Activated T-cell treated with anti-CD3 and anti-CD28 coated beads for 48 hours (primary cell): Measurements from ENCODE around the gene MRPL27.

Experiments used
- DNase-seq: peaks from one replicate; pipeline ENCODE4 v3.0.0-alpha.2; 2020; ENCODE audit warnings: low read depth

Gene MRPL27

GRCh38 chr17:50360486-50361115 lies 12.4 kb downstream of the MRPL27 start:
- DNase-seq, result no peak

GRCh38 chr17:50359998-50360461 lies 13.0 kb downstream of the MRPL27 start:
- DNase-seq, result no peak

GRCh38 chr17:50359005-50359699 lies 13.8 kb downstream of the MRPL27 start:
- no peak for DNase-seq

GRCh38 chr17:50358177-50358576 lies 14.8 kb downstream of the MRPL27 start:
- DNase-seq, result no peak

GRCh38 chr17:50356892-50357510 lies 16.0 kb downstream of the MRPL27 start:
- DNase-seq, result no peak

- no peak for DNase-seq
Measured at GRCh38 chr17:50356418-50356817, 16.6 kb downstream of the MRPL27 start.

GRCh38 chr17:50355701-50356341 lies 17.2 kb downstream of the MRPL27 start:
- no peak for DNase-seq

- DNase-seq, result no peak
Measured at GRCh38 chr17:50355336-50355700, 17.7 kb downstream of the MRPL27 start.

- DNase-seq, result no peak
Measured at GRCh38 chr17:50354776-50355175, 18.2 kb downstream of the MRPL27 start.

- DNase-seq, result no peak
Measured at GRCh38 chr17:50354198-50354597, 18.8 kb downstream of the MRPL27 start.

GRCh38 chr17:50353600-50354195 lies 19.3 kb downstream of the MRPL27 start:
- DNase-seq, result no peak

- DNase-seq, result no peak
Measured at GRCh38 chr17:50352693-50353599, 20.0 kb downstream of the MRPL27 start.

- DNase-seq, result no peak
Measured at GRCh38 chr17:50352072-50352692, 20.8 kb downstream of the MRPL27 start.

- no peak for DNase-seq
Measured at GRCh38 chr17:50350733-50351132, 22.3 kb downstream of the MRPL27 start.

- no peak for DNase-seq
Measured at GRCh38 chr17:50349243-50349600, 23.8 kb downstream of the MRPL27 start.

- no peak for DNase-seq
Measured at GRCh38 chr17:50348522-50349242, 24.3 kb downstream of the MRPL27 start.

- no peak for DNase-seq
Measured at GRCh38 chr17:50347894-50348291, 25.1 kb downstream of the MRPL27 start.

GRCh38 chr17:50347117-50347893 lies 25.7 kb downstream of the MRPL27 start:
- no peak for DNase-seq

- peak; percentile 55 for DNase-seq
Measured at GRCh38 chr17:50346313-50347116, 26.5 kb downstream of the MRPL27 start.
